DND-41 (cell line): ENCODE measurements around the gene THBS1.

ENCODE experiments used
- ATAC-seq: fragments of 200-7000 bp; cut with Tn5 transposase; 3 replicates; pipeline ENCODE4 v1.9.1; 2021; ENCODE audit warnings: low read depth; ENCODE audit not compliant: insufficient read depth
- DNase-seq: peaks from one replicate; pipeline ENCODE4 v3.0.0-alpha.2; 2020
- H2AFZ ChIP-seq: 2 replicates; pipeline ENCODE4 v1.6.0; 2012; ENCODE audit warnings: low read depth, low read length
- H3K27ac ChIP-seq: 2 replicates; pipeline ENCODE4 v1.5.1; 2012; ENCODE audit warnings: low read length, inconsistent platforms
- H3K27me3 ChIP-seq: fragments of 200-600 bp; sonication (generic); 2 replicates; pipeline ENCODE4 v1.6.0; 2012; ENCODE audit warnings: low read length, mild to moderate bottlenecking, inconsistent platforms; ENCODE audit not compliant: insufficient read depth, poor library complexity
- H3K36me3 ChIP-seq: 2 replicates; pipeline ENCODE4 v1.5.1; 2012; ENCODE audit warnings: low read length, inconsistent platforms; ENCODE audit not compliant: insufficient read depth
- H3K4me1 ChIP-seq: 2 replicates; pipeline ENCODE4 v1.5.1; 2012; ENCODE audit warnings: mild to moderate bottlenecking, low read length; ENCODE audit not compliant: insufficient read depth
- H3K4me2 ChIP-seq: 2 replicates; pipeline ENCODE4 v1.6.0; 2012; ENCODE audit warnings: mild to moderate bottlenecking, moderate library complexity, low read length, inconsistent platforms; ENCODE audit not compliant: insufficient read depth
- H3K4me3 ChIP-seq, 2 experiments: fragments of 200-600 bp in 1 of 2; shearing (Covaris generic) in 1 of 2; 2 replicates each; pipeline ENCODE4 v1.5.1; 2012 to 2016; ENCODE audit warnings: inconsistent platforms in 2 of 2, low read length in 2 of 2, mild to moderate bottlenecking in 2 of 2, low read depth in 1 of 2, moderate library complexity in 1 of 2
- H3K79me2 ChIP-seq: 2 replicates; pipeline ENCODE4 v1.6.0; 2012; ENCODE audit warnings: low read length, inconsistent platforms; ENCODE audit not compliant: insufficient read depth
- H3K9ac ChIP-seq: 2 replicates; pipeline ENCODE4 v1.6.0; 2012; ENCODE audit warnings: low read depth, mild to moderate bottlenecking, inconsistent platforms, low read length, moderate library complexity
- H3K9me3 ChIP-seq: 2 replicates; pipeline ENCODE4 v1.5.1; 2012; ENCODE audit warnings: low read length, moderate library complexity, mild to moderate bottlenecking, inconsistent platforms; ENCODE audit not compliant: insufficient read depth, severe bottlenecking
- H4K20me1 ChIP-seq: 2 replicates; pipeline ENCODE4 v1.6.0; 2012; ENCODE audit warnings: low read length; ENCODE audit not compliant: insufficient read depth
- EZH2 ChIP-seq: IDR thresholded peaks from 3 replicates; pipeline ENCODE4 v1.6.1; 2012; ENCODE audit warnings: borderline replicate concordance, low read depth, mild to moderate bottlenecking, moderate library complexity, low read length, inconsistent platforms; ENCODE audit not compliant: severe bottlenecking
- TF ChIP-seq, protein P1 (sequence below): IDR thresholded peaks from 2 replicates; pipeline ENCODE4 v1.5.1; 2012; ENCODE audit warnings: borderline replicate concordance, low read length, moderate library complexity, mild to moderate bottlenecking; ENCODE audit not compliant: poor library complexity, severe bottlenecking; ENCODE audit errors: extremely low read depth

THBS1 gene

DNA sequence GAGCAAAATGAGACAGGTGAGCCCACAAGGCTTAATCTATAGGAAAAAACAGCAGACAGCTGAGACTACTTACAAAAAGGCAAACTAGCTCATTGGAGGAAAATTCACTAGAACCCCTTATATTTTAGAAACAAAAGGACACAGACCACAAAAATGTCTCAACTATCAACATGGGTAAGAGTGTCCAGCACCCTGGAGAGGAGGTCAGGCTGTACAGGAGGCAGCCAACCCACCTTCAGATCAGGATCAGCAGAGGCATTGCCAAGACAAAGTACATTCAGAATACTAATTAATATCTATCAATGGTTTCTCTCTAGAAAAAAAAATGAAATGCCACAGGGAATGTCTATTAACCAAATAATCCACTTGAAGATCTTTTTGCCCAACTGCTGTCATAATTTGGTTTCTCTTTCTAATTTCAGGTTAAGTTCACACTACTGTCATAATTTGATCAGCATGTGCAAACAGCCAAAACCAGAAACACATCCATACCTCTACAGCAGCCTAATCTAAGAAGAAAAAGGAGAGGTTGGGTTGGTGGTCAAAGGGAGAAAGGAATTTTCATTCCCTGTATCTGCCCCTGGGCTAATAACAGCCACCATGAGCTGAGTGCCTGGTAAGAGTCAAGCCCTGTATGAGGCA, 26.0 kb upstream of the THBS1 start:
- ATAC-seq (no peak), DNase-seq (no peak)
- Histone ChIP-seq H3K27ac (no peak overlapping the region), H3K9me3 (no peaks in the 10 kb centered on the region), H3K4me2 (no peak overlapping the region), H3K36me3 (no peaks in the 10 kb centered on the region), H4K20me1 (no peaks in the 10 kb centered on the region), H3K4me1 (no peaks in the 10 kb centered on the region), H3K79me2 (no peaks in the 10 kb centered on the region), H3K9ac (no peak overlapping the region), H3K4me3 (no peak overlapping the region), H3K27me3 (peaks cover 4% of the 10 kb centered on the region), H2AFZ (no peak overlapping the region)
- no peak for TF ChIP-seq EZH2

DNA sequence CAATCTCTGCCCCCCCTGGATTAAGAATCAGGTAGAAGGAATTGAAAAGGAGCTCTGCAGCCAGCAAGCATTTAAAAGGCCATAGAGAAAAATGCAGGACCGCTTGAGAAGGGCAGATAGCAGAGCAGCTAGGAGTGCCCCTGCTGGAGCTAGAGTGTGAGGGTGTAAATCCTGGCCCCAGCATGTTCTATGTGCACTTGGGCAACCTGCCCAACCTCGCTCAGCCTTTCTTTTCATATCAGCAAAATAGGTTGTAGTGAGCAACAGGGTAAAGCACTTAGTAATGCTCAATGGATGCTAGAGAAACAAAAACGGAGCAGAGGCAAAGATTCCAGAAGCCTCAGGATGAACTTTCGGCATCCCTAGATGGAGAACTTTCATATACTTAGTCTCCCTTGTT, 25.0 kb upstream of the THBS1 start:
- Histone ChIP-seq H2AFZ (no peak overlapping the region), H3K9me3 (no peaks in the 10 kb centered on the region), H3K36me3 (no peaks in the 10 kb centered on the region), H3K79me2 (no peaks in the 10 kb centered on the region), H3K27me3 (peaks cover 4% of the 10 kb centered on the region), H3K4me1 (no peaks in the 10 kb centered on the region), H3K4me3 (no peak overlapping the region), H3K9ac (no peak overlapping the region), H4K20me1 (no peaks in the 10 kb centered on the region), H3K27ac (no peak overlapping the region), H3K4me2 (no peak overlapping the region)
- TF ChIP-seq EZH2: no peak
- TF ChIP-seq, protein P1, sequence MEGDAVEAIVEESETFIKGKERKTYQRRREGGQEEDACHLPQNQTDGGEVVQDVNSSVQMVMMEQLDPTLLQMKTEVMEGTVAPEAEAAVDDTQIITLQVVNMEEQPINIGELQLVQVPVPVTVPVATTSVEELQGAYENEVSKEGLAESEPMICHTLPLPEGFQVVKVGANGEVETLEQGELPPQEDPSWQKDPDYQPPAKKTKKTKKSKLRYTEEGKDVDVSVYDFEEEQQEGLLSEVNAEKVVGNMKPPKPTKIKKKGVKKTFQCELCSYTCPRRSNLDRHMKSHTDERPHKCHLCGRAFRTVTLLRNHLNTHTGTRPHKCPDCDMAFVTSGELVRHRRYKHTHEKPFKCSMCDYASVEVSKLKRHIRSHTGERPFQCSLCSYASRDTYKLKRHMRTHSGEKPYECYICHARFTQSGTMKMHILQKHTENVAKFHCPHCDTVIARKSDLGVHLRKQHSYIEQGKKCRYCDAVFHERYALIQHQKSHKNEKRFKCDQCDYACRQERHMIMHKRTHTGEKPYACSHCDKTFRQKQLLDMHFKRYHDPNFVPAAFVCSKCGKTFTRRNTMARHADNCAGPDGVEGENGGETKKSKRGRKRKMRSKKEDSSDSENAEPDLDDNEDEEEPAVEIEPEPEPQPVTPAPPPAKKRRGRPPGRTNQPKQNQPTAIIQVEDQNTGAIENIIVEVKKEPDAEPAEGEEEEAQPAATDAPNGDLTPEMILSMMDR: no peak
- ATAC-seq (no peak), DNase-seq (no peak)

DNA sequence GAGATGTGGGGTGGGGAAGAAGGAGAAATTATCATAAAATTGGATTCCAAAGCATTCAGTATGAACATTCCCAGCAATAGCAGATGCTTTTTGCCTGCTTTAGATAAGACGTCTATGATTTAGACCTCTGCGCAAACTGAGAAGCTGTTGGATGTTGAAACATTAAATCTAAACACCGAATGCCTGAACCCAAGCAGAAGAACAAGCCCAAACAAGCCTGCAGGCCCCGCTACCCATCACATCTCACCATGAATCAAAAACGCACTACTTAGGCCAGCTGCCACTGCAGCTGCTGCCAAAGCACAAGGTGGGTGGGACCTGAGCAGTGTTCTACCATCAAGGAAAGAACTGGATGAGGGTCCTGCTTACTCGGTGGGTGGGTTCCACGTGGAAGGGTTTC, 24.4 kb upstream of the THBS1 start:
- TF ChIP-seq, protein P1: no peak
- no peak for TF ChIP-seq EZH2
- Histone ChIP-seq H3K4me1 (no peaks in the 10 kb centered on the region), H3K4me3 (no peak overlapping the region), H3K9me3 (no peaks in the 10 kb centered on the region), H3K79me2 (no peaks in the 10 kb centered on the region), H3K27ac (no peak overlapping the region), H3K4me2 (no peak overlapping the region), H3K9ac (no peak overlapping the region), H2AFZ (no peak overlapping the region), H4K20me1 (no peaks in the 10 kb centered on the region), H3K36me3 (no peaks in the 10 kb centered on the region), H3K27me3 (peaks cover 4% of the 10 kb centered on the region)
- ATAC-seq (no peak), DNase-seq (no peak)

DNA sequence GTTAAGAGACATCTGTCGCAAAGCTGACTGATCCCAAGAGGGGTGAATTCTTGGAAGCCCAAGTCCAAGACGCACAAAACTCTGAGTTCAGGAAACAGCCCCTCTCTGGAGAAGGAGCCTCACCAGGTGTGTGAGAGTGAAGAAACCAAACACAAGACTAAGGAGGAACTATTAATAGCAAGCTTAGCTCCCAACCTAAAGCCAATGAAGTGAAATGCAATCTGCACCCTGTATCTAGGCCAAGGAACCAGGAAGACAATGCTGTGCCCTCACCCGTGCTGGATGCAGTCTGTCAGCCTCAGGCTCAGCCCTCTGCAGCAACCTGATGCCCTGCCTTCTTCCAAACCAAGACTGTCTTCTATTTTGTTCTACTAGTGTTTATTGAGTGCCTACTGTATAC, 22.5 kb upstream of the THBS1 start:
- Histone ChIP-seq H3K4me1 (no peaks in the 10 kb centered on the region), H3K4me3 (no peak overlapping the region), H4K20me1 (no peaks in the 10 kb centered on the region), H3K9ac (no peak overlapping the region), H3K27ac (no peak overlapping the region), H2AFZ (no peak overlapping the region), H3K9me3 (no peaks in the 10 kb centered on the region), H3K79me2 (no peaks in the 10 kb centered on the region), H3K36me3 (no peaks in the 10 kb centered on the region), H3K4me2 (no peak overlapping the region), H3K27me3 (peaks cover 4% of the 10 kb centered on the region)
- DNase-seq (no peak), ATAC-seq (no peak)
- TF ChIP-seq EZH2: no peak
- TF ChIP-seq, protein P1: no peak
